Left hindlimb (tissue), 1 donor: ENCODE measurements around the gene GPBP1L1.
"Not testable (repeated sequence)": the region's sequence is repeated elsewhere in the genome, so short reads cannot be mapped to it uniquely, and the experiment has no call there.

Experiments
- DNase-seq: peaks from one replicate; pipeline ENCODE4 v3.0.0-alpha.2; 2018

The GPBP1L1 gene, protein sequence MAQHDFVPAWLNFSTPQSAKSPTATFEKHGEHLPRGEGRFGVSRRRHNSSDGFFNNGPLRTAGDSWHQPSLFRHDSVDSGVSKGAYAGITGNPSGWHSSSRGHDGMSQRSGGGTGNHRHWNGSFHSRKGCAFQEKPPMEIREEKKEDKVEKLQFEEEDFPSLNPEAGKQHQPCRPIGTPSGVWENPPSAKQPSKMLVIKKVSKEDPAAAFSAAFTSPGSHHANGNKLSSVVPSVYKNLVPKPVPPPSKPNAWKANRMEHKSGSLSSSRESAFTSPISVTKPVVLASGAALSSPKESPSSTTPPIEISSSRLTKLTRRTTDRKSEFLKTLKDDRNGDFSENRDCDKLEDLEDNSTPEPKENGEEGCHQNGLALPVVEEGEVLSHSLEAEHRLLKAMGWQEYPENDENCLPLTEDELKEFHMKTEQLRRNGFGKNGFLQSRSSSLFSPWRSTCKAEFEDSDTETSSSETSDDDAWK

DNA sequence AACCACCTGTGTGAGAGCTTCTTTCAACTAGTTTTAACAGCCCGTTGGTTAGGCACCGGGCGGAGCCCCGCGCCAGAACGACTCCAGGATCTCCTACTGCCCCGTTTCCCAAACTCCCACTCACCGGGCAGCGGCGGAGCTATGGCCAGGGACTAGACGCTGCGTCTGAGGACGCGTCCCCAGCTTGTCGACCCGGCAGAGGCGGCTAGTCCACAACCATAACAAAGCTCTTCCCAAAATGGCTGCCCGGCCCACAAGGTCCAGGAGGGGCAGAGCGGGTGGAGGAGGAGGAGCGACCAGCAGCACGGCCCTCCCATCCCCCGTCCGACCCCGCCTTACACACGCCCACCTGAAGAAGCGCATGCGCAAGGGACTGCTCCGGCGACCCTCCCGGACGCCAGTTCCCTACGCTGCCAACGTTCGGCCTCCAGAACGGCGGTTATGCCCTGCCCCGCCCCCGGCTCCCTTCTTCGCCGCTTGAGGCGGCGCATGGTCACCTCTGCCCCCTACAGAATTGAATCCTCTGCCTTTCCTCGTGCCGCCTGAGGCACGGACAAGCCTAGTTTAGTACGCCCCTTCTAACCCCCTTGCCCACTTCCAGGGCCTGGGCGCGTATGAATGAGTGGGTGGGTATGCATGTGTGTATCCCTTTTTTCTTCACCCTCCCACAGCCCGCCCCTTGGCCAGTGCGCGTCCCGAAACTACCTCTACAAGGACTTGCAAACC lies at the start of gene GPBP1L1:
Gene GPBP1L1 (minus strand): TSS at position 246 of the 726 bp plus-strand sequence. CDS start 27,446 bp downstream, outside the sequence.
- peak; percentile 99 for DNase-seq

DNA sequence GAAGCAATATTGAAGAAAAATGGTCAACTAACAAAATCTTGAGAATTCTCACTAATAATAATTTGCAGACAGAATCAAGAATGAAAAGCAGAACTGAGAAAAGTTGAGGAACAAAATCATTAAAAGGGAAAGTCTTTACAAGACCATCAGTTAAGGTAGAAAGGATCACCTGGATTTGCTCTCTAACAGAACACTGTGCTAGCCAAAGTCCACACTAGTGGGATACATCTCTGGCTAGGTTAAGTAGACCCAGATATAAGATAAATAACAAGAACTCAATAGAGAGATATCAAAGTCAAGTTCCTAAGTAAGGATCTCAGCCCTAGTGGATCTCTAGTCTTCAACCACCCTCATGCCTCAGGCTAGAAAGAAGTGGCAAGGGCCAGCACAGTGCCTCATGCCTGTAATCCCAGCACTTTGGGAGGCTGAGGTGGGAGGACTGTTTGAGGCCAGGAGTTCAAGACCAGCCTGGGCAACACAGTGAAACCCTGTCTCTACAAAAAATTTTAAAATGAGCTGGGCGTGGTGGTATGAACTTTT lies 44.5 kb upstream of the GPBP1L1 start:
- DNase-seq = no peak

DNA sequence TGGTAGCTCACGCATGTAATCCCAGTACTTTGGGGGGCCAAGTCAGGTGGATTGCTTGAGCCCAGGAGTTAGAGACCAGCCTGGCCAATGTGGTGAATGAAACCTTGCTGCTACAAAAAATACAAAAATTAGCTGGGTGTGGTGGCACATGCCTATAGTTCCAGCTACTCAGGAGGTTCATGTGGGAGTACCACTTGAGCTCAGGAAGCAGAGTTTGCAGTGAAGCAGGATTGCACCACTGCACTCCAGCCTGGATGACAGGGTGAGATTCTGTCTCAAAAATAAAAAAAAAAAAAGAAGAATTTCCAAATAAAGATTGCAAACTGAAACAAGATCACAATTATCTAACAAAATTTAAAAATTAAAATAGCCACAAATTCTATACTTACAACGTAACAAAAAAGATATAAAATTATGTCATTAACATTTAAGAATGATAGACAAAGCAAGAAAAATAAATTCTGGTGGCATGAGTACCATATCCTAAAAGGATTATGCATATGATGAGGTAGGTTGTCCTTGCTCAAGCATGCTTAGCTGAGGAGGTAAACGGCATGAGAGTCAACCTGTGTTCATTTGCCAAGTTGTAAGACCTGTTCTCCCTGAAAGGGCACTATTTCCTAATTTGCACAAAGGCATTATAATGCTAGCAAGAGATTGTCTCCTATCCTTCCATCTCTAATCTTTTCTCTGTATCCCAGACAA lies 43.9 kb upstream of the GPBP1L1 start:
- no peak for DNase-seq

DNA sequence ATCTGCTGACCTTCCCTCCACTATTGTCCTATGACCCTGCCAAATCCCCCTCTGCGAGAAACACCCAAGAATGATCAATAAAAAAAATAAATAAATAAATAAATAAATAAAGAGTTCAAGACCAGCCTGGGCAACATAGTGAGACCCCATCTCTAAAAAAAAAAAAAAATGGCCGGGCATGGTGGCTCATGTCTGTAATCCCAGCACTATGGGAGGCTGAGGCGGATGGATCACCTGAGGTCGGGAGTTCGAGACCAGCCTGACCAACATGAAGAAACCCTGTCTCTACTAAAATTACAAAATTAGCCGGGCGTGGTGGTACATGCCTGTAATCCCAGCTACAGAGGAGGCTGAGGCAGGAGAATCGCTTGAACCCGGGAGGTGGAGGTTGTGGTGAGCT lies 39.7 kb upstream of the GPBP1L1 start:
- DNase-seq = not testable (repeated sequence)

DNA sequence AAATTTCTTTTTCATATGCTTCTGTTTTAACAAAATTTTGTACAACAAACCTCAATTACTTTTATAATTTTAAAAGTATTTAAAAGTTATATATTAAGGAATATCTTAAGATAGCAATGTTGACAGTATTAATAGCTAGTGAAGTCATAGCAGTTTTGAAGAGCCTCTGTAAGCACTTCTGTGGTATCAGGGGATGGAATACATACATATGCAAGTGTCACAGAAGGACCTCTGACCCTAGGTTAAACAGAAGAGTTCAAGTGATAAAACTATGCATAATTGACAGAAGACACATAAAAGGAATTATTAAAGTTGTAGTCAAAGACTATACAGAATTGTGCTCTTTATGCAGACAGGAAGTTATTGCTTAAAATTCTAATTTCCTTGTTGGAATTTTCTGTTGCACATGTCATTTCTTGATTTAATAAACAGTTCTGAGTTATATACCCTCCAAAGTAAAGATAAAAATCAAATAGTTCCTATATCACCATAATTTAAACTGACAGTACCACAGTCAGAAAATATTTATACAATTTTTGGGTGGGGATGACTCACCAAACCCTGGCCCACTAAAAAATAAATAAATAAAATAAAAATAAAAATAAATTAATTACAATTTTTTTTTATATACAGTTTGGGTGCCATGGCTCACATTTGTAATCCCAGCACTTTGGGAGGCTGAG lies 37.1 kb upstream of the GPBP1L1 start:
- no peak for DNase-seq

DNA sequence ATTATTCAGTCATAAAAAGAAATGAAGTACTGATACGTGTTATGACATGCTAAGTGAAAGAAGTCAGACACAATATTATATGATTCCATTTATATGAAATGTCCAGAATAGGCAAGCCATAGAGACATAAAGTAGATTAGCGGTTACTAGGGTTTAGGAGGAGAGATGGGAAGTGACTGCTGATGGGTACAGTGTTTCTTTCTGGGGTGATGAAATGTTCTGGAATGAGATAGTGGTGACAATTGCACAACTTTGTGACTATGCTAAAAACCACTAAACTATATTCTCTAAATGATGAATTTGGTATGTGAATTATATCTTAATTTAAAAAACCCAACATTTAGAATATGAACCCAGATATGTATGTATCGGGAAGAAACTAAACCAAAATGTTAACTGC lies 36.5 kb upstream of the GPBP1L1 start:
- no peak for DNase-seq

DNA sequence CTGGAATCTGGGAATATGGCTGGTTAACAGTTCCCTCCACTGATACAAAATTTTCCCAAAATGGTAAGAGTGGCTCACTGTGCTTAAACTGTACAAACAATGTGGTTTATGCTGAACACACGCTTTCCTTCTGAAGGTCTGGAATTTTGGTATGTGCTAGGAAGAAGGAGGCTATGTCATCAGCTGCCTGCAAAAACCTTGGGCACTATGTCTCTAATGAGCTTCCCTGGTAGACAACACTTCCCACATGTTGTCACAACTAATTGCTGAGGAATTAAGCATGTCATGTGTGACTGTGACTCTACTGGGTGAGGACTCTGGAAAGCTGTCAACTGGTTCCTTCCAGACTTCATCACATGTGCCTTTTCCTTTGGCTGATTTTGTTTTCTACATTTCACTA lies 34.9 kb upstream of the GPBP1L1 start:
- no peak for DNase-seq

DNA sequence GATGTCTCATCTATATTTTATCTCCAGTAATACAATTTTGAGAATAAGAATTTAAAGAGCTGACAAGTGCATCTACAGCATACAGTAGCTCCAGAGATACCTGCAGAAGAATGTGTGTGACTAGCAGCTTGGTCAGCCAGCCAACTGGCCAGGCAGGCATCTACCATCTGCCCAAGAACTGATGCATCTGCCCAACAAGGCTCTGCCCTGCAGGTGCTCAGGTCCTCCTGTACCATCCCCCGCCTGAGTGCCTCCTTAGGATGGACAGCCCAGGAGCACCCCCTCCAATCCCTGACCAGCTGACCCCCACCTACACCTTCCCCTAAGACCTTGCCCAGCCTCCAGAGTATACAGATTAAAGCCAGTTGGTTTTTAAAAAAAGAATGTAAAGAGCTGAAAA lies 32.0 kb upstream of the GPBP1L1 start:
- no peak for DNase-seq

DNA sequence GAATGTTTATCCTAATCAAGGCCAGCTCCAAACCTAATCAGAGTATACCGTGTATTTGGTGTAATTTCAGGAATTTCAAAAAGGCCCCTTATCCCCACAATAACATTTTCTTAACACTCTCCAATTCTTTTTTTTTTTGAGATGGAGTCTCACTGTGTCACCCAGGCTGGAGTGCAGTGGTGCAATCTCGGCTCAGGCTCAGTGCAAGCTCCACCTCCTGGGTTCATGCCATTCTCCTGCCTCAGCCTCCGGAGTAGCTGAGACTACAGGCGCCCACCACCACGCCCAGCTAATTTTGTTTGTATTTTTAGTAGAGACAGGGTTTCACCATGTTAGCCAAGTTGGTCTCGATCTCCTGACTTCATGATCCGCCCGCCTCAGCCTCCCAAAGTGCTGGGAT lies 31.1 kb upstream of the GPBP1L1 start:
- not testable (repeated sequence) for DNase-seq

DNA sequence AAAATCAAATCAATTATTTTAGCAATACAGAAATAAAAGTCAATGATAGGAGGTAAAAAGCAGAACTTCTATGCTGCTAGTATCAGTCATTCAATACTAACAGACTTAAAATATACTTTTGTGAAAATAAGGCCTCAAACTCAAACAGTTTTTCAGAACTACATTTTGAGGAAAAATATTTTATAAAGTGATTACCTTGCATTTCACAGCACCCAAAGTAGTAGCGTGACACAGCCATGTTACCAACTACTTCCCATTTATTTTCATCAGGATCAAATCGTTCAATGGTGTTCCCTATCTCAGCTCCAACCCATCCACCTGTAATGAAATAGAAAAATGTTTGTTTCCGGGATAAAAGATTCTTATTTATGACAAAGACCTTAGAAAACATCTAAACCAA lies 30.4 kb upstream of the GPBP1L1 start:
- DNase-seq = no peak

DNA sequence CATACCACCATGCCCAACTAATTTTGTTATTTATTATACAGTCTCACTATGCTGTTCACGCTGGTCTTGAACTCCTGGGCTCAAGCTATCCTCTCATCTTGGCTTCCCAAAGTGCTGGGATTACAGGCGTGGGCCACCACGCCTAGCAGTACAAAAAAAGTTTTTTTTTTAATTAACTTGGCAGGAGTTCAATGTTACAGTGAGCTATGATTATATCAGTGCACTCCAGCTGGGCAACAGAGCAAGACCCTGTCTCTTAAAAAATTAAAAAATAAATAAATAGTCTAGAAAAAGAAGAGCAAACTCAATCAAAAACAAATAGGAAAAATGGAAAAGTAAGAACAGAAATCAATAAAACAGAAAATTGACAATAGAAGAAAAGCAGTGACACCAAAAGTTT lies 27.4 kb upstream of the GPBP1L1 start:
- DNase-seq = no peak

DNA sequence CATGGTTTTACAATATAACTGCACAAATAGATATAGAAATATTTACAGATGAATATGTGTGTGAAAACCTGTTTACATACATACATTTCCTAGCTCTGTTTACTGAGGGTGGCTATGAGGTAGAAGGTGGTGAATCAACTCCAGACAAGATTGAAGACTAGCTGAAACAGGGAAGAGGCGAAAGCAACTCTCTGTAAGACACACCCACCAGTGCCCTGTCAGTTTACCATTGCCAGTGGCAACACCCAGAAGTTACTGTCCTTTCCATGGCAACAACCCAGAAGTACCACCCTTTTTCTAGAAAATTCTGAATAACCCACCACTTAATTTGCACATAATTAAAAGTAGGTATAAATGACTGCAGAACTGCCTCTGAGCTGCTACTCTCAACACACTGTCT lies 18.3 kb upstream of the GPBP1L1 start:
- no peak for DNase-seq

DNA sequence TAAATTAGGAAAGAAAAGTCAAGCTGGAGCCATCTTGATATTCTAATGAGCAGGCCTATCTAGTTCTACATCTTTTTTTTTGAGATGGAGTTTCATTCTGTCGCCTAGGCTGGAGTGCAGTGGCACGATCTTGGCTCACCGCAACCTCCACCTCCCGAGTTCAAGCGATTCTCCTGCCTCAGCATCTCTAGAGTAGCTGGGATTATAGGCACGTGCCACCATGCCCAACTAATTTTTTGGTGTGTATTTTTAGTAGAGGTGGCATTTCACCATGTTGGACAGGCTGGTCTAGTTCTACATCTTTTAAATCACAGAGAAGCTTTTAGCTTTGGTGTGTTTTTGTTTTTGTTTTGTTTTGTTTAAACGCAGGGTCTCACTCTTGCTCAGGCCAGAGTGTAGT lies 8.5 kb upstream of the GPBP1L1 start:
- DNase-seq = no peak

DNA sequence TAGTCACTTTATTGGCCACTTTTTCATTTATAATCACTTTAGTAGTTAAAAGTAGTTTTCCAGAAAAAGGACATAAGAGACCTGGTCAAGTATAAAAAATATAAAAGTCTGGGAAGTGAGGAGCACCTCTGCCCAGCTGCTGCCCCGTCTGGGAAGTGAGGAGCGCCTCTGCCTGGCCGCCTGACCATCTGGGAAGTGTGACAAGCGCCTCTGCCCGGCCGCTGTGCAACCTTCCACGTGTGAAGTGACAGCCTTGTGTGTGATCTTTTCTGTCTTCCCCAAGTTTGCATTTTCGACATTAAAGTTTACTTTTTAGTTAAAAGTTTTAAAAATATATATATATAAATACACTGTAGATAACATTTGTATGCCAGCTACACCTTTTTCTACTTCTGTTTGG lies 7.5 kb upstream of the GPBP1L1 start:
- not testable (repeated sequence) for DNase-seq

DNA sequence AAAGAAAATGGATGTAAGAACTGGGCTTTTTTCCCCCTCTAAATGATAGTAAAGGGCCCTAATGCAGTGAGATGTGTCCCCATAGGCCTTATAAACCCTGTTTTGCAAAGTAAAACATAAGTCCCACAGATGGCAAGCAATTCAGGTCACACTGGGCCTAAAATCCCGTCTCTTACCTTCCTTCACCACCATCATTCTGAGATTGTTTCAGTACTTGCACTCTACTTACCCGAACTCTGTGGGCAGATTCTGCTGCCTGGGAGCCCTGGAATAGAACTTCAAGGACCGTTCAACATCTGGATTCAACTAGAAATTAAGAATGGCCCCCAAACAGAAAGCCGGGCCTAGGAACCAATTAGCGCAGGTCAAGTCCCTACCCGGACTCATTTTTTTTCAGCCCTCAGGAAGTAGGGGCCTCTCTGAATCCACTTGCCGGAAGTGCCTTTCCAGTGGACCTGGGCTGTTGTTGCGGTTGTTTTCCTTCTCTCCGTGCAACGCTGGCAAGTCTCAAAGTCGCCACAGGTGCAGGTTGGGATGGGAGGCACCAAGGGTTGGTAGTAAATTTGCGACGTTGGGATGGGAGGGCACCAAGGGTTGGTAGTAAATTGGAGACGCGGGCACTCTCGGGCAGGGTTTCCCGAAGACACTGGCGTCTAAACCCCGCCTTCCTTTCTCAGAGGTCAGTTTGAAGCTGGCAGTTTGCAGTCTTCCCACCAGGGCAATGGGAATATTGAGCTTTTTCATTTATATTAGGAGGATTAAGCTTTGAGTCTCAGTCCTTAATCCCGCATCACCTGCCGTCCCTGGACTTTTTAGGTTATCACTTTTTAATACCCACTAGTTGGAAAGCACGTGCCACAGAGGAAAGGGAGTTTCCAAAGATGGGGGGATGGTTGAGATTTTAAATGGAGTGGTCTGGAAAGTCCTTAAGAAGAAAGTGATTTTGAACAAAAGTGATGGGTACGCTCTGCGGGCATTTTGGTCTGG lies 1.7 kb upstream of the GPBP1L1 start, which contains the start of gene TMEM69:
Gene TMEM69 (plus strand): TSS at position 428 of the 987 bp plus-strand sequence. CDS start 2,888 bp downstream, outside the sequence.
- peak; percentile 91 for DNase-seq

DNA sequence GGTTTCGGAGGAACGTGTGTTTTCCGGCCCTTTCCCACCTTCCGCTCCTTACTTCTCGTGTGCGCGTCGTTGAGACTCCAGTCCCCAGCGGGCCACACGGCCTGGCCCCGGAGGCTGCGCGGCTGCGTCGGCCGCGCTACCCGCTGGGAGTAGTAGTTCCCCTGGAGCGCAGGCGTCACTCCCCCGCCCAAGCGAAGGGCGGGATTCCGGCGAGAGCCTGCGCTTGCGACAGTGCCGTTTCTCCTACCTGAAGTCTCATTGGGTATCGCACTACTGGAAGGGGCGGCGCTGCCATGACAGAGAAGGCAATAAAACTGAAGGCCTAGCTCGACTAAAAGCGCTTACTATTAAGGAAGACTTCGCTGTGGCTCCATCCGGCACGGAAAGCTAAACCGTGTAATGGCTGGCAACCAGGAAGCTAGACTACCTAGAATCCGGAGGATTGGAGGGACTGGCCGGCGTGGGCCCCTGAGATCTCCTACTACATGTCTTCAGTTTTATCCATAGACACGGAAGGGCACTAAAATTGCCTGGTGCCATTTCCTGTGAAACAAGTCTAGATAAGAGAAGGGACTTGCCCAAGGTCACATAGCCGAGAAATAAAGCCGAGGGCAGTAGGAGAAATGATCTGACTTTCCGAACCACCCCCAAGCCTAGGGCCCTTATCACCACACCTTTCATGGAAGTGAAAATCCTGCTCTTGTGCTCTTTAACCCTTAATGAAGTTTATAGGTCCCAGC lies 851 bp upstream of the GPBP1L1 start:
- peak; percentile 99 for DNase-seq

DNA sequence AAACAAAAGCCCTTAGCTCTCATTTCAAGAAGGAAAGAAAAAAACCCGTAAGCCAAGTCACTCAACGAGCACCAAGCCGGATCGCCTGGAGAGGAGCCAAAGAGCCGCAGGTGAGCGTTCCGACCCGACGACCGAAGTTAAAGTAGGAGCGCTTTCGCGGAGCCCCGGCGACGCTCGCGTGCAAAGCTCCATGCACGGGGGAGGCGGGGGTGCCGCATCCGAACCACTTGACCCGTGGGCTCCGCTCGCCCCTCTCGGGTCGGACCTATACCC lies 382 bp downstream of the GPBP1L1 start:
- no peak for DNase-seq

DNA sequence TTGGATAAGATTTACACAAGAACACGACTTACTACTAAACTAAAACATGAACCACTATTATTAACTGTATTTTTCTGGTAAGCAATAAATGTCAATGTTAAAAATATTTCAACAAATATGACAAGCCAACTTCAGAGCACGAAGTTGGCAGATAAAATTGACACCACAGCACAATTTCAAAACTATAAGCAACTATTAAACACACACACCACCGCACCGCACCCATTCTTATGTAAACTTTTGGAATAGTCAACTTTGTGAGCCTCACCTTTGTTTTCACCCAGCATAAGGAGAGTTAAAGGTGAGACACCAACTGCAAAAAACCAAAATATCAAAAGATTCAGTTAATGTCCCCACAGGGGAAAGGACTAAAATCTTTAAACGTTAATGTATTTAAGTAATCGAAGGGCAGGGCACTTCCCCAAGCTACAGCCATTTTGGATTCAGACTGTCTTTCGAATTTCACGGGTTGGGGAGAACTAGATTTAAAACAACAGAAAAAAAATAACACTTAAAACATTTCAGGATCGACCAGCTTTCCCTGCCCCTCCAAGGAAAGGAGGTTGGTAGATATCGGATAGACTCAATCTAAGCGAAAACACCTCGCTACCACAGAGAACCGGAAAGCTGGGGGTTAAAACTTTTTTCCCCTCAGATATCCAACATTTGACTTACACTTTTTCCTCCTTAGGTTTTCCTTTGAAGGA lies 872 bp downstream of the GPBP1L1 start:
- no peak for DNase-seq

DNA sequence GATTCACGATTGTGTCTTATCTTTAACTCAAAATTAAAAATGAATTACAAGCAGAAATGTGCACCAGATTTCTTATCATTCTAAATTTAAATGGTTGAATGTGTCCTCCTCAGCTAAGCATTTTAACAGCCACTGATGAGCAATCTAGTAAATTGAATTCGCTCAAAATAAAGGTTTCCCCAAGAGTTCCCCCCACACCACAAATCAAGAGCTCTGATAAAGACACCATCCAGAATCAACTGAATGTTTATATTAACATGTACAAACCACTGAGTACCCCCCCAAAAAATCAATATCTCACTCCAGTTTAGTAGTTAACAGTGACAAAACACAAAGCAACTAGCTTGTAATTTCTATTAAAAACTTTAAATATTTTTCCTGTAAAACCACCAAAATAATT lies 1.9 kb downstream of the GPBP1L1 start:
- no peak for DNase-seq

DNA sequence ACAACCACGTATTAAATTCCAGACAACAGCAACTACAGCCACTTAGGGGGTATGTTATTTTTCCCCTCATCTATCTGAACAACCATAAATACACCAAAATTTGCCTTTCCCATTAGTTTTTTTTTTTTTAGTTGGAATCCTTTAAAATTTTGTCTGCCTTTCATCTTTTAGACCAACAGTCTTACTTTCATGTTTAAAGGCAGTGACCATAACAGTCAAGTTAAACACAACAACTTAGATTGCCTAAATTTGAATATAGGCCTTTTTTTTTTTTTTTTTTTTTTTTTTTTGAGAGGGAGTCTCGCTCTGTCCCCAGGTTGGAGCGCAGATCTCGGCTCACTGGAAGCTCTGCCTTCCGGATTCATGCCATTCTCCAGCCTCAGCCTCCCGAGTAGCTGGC lies 3.4 kb downstream of the GPBP1L1 start:
- DNase-seq = no peak
